ENCODE data around the gene MIX23. TPM values are rescaled to one million over a fixed set of nuclear protein-coding genes. Genes with fewer than 3 reads are reported as not detected.

Gene MIX23
- 31.7 and 48.6 TPM in 2 replicates for total RNA-seq

DNA sequence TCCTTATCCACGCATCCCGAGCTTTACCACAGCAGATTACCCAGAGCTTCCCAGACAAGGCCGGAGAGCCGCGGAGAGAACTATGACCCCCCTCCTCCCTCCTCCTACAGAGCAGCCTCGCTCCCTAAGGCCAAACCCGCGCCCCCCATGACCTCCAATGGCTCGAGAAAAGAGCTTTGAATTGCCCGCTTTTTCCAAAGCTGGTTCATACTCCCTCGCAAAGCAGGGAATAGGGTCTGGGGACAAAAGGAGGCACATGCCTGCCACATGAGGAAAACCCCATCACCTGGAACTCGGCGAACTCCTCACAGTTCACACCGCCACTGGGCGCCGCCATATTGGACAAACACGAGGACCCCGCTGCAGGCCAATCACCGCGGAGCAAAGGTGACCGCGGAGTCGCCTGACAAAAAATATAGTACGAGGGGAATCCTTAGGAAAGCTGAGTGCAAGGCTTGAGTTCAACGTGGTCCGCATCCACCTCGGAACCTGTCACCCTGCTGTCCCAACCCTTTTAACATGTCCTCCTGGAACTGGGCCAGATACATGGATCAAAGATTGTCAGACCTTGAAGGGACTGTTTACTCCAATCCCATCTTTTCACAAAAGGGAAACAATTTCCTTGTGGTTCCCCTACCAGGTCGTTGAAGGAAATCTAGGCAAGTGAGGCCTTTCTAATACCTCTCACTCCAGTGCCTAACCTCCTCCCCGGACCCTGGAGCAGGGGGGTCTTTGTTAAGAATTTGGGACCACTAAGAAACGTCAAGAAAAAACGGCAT is at the start of gene MIX23:
Gene MIX23, minus strand, starts transcription at position 344 of the 779 bp plus-strand sequence. Its CDS starts 7 bp downstream, at position 337.

DNA sequence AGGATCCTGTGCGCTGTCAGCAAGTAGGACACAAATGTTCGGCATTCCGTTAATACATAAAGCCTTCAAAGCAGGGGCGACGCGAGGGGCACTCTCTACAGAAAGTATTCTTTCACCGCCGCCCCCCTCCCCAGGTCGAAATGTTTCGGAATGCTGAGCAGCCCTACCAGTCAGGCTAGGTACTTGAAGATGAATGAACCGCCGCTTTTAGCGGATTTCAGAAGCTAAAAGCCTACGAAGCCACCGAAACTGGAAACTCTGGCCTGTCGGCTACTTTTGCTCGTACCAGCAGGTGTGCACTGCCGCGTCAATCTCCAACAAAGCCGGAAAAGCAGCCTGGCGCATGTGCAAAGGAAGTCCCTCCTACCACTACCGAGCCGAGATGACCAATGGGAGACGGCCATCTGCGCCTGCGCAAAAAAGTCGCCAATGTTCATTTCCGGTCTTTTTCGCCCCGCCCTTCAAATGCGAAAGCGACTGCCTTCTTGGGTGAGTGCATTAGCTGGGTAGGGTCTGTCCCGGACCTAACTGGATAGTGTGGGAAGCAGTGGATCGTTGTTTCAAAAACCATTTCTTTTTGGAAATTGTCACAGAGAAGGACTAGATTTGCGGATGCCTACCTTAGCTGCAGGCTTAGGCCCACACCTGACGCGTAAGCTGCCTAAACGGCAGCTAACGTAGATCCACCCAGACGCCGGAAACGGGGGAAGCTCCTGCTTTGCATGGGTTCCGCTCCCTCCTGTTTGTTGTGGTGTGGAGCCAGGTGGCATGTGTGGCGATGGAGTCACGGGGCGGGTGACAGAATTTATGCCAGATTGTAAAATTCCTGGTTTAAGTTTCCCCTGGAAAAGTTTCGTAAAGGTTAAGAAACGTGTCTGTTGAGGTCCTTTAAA is 33.0 kb upstream of the MIX23 start, which contains the start of gene WDR5B:
Gene WDR5B, minus strand, starts transcription at position 301 of the 893 bp plus-strand sequence. CDS start 534 bp downstream, outside the sequence.

DNA sequence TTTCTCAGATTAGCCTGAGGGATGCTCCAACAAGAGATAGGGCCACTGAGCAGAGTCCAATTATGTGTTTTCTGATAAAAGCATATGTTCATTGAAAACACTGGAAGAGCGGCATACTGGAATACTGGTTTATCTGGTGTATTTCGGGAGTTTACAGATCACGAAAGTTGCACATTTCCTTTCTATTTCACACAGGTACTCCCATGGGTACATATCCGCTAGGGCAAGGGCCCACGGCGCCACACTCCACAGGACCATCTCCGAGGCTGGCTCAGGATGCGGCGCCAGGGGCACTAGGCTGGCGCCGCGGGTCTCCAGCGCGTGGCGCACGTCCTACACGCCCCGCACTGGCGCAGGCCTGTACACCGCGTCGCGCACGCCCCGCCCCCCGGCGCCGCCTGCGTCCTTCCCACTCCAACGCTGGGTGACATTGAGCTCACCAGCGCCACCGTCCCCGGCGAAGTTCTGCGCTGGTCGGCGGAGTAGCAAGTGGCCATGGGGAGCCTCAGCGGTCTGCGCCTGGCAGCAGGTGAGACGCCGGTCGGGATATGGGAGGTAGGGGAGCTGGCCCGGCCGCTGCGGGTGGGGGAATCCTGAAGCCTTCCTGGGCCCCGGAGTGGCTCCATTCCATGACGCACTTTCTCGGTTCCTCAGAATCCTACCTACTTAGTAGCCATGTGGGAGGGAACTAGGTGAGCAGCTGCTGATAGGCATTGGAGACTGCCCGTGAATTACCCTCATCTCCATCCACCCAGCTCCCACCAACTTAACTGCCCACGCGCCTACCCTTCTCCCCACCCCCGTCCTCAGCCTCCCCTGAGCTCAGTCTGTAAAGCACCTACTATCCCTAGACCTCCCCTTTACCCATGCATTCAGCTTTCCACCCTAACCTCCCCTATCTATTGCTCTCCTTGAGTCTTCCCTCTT is 1.0 kb upstream of the MIX23 start, which contains the start of gene FAM162A:
Gene FAM162A, plus strand, starts transcription at position 412 of the 927 bp plus-strand sequence. Its CDS starts 84 bp downstream, at position 496.

DNA sequence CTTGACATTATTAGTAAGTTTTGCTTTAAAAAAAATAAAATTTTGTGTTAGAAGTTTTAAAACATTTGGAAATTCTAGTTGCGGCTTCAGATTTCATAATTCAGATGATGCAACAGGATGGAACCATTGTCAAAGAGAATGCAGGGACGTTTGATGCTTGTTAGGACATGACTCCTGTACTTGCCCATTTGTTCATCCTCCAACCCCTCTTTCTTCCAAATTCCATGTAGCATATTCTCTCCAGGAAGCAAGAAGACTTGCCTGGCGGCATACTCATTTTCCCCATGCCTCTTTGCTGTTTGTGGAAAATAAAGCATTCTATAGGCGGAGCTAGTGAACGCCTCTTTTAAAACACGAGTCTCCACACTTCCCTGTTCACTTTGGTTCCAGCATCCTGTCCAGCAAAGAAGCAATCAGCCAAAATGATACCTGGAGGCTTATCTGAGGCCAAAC is 58.1 kb downstream of the MIX23 start, which contains the start of gene CSTA:
Gene CSTA, plus strand, starts transcription at position 378 of the 453 bp plus-strand sequence. Its CDS starts 45 bp downstream, at position 423.

Other genes with a start within 250 kb of the MIX23 start
- gene CASR, start 199.6 kb downstream of the MIX23 start, total RNA-seq = not detected in 2 replicates
- gene CSTA, start 58.0 kb downstream of the MIX23 start, total RNA-seq = 0.11 and 1.1 TPM in 2 replicates
- gene FAM162A, start 951 bp upstream of the MIX23 start, total RNA-seq = 12.0 and 18.0 TPM in 2 replicates
- gene WDR5B, start 32.8 kb upstream of the MIX23 start, total RNA-seq = 5.5 and 5.9 TPM in 2 replicates
- gene KPNA1, start 131.7 kb upstream of the MIX23 start, total RNA-seq = 34.5 and 54.9 TPM in 2 replicates
- 23.0 and 23.7 TPM in 2 replicates for gene PARP9, start 181.1 kb upstream of the MIX23 start, total RNA-seq
- gene DTX3L, start 181.1 kb upstream of the MIX23 start, total RNA-seq = 15.5 and 19.5 TPM in 2 replicates
- gene PARP15, start 194.4 kb upstream of the MIX23 start, total RNA-seq = under 0.01 and 0.11 TPM in 2 replicates

Measured in uterine smooth muscle cell (primary cell).